Anterior cingulate cortex (tissue), 58 donors: ENCODE data around the gene TALDO1.
"Not testable (repeated sequence)": the region's sequence is repeated elsewhere in the genome, so short reads cannot be mapped to it uniquely, and the experiment has no call there.

ENCODE experiments used
- DNase-seq, 58 donors: peaks; one replicate each; lab custom pipeline; 2025; lab: John Stamatoyannopoulos, UW

TALDO1 gene

DNA sequence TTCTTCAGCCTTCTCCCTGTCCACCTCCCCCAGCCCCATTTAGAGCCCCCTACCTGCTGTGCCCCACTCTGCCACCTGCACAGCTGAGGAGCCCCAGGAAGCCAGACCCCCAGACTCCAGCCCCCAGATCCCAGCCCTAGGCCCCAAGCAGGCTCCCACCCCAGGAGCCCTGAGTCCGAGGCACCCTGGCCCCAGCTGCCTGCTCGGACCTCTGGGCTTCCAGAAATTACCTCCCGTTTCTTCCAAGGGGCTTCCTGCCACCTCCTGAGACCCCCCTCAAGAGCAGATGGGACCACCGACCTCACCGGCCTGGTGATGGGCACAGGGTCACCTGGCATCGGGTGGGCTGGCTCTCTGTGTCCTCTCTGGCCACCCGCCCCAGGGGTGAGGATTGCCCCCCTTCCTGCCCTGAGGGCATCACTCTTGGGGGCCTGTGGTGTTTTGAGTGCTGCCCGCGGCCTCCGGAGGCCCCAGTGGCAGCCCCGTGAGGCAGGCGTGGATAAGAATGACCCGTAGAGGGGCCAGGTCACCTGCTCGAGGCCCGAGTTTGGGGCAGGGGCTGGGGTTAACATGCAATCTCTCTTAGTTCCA is 18.3 kb upstream of the TALDO1 start:
- no peak for DNase-seq

DNA sequence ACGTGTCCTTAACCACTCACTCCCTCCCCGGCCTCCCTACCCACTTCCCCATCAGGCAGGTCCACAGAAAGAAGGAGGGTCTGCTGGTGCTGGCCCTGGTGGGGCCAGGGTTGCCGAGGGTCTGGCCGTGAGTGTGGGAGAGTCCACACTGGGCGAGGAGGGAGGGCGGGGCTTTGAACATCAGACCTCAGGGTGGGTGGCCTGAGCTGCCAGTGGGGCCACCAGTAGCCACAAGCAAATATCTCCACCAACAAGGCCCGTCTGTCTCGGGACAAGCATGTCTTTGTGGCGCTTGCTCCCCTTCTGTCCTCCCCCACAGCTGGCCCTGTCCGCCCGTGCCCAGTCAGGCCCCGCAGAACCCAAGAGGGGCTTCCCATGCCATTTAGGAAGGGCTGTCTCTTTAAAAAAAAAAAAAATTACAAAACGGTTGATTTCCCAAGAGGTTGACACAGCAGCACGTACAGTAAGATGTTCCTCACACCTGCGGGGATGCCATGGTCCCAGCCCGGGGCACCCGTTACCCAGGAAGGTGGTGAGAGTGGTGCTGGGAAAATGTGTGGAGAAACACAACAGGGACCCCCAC is 17.7 kb upstream of the TALDO1 start:
- peak in 50 of 58 donors; percentile 29 to 94 (median 73) for DNase-seq

DNA sequence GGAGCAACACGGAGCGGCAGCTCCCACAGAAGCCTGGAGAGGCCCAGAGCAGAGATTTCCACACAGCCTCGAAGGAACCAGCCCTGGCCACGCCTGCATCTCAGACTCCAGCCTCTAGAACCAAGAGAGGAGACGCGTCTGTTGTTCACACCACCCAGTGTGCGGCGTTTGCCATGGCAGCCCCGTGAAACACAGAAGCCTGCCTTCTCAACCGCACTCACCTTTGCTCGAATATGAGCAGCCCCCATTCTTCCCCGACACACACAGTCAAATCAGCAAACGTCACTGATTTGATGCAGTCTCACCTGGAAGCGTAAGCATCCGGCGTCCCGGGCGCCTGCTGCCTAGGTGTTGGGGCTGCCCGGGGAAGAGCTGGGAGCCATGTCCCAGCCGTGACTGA is 14.2 kb upstream of the TALDO1 start:
- DNase-seq = no peak

DNA sequence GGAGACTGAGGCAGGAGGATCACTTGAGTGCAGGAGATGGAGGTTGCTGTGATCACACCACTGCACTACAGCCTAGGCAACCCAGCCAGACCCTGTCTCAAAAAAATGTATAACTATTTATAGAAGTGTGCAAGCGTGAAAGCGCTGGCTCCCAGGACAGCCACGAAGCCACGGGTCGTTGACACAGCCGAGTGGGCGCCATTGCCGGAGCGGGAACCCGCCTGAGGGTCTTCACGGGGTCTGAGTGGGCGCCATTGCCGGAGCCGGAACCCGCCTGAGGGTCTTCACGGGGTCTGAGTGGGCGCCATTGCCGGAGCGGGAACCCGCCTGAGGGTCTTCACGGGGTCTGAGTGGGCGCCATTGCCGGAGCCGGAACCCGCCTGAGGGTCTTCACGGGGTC is 12.7 kb upstream of the TALDO1 start:
- DNase-seq = not testable (repeated sequence)

DNA sequence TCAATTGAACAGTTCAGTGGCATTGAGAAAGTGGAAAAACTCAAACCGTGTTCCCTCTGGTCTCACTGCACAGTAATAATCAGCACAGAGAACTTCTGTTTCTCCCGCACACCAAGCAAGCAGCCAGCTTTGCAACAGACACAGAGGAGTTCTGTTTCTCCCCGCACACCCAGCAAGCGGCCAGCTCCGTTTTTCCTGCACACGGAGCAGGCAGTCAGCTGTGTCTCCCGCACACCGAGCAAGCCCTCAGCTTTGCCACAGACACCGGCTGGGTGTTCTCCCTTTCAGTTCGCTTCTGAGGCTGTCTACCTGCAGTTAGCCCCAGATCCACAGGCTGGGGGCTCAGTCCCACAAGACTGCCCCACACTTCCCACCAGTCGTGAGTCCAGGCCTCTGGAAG is 9.9 kb upstream of the TALDO1 start:
- peak in 16 of 58 donors; percentile 12 to 55 (median 32) for DNase-seq

DNA sequence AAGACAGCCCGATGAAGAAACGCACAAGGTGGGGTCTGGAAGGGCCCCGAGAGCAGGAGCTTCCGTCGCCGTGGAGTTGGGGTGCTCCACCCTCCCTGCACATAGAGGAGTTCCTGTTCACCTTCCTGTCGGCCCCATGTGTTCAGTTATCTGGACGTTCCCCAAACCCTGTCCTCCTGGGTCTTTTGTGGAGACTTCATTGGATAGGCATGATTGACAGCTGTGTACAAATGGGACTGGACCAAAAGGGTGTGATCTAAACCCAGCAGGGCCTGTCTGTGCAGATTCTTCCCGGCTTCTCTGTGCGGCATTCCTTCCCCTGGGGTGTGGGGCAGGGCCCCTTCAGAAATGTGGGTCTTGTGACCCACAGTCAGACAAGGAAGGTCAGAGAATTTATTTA is 9.4 kb upstream of the TALDO1 start:
- DNase-seq = not testable (repeated sequence)

DNA sequence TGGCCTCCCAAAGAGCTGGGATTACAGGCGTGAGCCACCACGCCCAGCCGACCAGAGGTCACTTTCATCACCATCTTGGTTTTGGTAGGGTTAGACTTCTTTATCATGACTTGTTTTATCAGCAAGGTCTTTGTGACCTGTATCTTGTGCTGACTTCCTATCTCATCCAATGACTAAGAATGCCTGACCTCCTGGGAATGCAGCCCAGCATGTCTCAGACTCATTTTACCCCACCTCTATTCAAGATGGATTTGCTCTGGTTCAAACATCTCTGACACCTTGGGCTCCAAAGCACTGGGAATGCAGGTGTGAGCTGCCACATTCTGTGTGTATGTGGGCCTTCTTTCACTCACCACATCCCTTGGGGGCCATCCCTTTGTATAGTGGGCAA is 5.1 kb upstream of the TALDO1 start:
- DNase-seq = no peak

DNA sequence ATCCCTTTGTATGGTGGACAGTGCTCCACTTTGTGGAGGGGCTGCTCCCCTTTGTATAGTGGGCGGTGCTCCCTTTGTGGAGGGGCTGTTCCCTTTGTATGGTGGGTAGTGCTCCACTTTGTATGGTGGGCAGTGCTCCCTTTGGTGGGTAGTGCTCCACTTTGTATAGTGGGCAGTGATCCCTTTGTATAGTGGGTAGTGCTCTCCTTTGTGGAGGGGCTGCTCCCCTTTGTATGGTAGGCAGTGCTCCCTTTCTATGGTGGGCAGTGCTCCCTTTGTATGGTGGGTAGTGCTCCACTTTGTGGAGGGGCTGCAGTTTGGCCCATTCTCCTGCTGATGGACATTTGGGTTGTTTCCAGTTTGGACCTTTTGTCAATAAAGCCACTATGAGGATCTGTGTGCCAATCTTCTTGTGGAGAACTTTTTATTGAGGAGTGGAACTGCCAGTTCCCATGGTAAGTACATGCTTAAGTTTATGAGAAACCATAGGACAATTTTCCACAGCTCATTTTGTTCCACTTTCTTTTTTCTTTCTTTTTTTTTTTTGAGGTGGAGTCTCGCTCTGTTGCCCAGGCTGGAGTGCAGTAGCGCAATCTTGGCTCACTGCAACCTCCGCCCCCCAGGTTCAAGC is 4.6 kb upstream of the TALDO1 start:
- no peak for DNase-seq

DNA sequence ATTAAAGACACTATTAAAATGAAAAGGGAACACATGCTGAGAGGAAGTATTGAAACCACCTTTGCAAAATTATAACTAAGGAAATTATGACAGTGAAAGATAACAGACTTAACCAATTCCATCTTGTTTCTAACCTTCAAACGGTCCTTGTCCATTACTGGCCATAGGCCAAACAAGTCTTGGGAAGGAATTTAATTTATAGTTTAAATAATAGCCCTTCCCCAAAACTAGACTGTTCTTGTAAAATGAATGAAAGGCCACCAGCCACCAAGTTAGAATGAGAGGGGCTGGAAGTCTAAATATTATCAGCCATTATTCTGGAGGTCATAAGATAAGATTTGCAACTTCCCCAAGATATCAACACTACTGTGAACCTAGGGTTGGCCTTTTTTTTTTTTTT is 1.8 kb upstream of the TALDO1 start:
- no peak for DNase-seq

DNA sequence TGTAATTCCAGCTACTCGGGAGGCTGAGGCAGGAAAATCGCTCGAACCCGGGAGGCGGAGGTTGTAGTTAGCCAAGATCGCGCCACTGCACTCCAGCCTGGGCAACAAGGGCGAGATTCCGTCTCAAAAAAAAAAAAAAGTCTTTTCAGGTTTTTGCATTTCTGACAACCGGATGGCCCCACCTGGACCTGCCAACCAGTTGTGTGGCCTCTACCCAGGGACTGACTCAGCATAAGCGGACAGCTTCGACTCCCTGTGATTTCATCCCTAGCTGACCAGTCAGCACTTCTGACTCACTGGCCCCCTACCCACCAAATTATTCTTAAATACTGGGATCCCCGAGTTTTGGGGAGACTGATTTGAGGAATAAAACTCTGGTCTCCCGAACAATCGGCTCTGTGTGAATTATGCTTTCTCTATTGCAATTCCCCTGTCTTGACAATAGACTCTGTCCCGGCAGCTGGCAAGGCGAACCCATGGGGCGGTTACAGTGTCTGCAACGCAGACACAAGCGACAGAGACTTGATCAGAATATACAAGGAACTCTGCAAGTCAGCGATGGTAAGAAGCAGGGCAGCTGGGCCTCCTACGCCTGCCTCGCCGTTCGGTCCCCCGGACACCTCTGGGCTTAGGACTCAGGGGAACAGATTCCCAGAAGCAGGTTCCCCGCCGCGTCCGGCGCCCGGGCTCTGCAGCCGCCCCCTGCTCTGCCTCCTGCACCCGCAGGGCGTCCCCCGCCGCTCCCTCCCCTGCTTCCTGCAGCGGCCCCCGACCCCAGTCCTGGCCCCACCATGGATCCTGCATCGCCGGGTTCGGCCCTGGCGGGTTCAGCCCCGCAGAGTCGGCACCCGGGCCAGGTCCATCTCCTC is 741 bp upstream of the TALDO1 start:
- DNase-seq = peak in 38 of 58 donors; percentile 27 to 82 (median 62)

DNA sequence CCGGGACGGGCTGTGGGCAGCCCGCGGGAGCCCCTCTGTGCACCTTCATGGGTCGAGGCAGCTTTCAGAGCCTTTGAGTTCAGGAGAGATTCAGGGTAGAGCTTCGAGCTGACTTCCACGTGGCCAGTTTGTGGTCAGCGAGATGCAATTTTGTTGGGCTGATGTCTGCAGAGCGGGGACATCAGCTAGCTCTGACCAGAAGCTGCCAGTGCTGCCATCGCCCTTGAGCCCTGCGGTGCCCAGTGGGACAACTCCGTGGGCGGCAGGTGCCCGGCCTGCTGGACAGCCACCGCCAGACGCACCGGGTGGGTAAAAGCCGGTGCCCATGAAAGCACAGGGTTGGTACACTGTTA is 719 bp downstream of the TALDO1 start:
- peak in 1 of 58 donors; percentile 25 for DNase-seq

DNA sequence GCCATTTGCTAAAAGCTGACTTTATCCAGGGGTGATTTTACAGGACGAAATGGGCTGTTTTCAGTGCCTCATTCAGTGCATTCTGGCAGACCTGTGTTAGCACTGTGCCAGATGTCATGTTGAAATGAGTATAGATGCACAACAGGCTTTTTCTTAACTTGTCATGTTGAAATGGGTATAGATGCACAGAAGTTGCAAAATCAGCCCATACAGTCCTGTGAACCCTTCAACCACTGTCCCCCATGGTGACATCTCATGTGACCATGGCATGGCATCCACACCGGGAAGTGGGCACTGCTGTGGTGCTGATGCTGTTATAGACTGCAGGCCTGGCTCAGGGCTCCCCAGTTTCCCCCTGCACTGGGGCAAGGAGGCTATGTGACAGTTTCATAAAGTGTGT is 2.5 kb downstream of the TALDO1 start:
- no peak for DNase-seq

DNA sequence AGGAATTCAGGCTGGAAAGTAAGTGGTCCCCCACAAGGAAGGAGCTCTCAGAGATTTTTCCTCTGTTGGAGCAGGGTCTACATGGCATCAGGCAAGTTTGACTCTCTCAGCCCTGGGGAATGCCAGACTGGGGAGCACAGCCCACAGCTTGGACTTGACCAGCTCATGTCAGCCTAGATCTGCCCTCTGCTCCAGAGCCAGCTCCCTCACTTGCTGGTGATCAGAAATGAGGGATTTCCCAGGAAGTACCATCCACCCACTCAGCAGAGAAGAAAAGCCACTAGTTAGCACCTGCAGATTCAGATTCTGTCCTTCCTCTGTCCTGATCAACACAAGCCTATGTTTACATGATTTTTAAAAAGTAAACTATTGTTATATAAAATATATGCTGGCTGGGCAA is 13.0 kb downstream of the TALDO1 start:
- no peak for DNase-seq

DNA sequence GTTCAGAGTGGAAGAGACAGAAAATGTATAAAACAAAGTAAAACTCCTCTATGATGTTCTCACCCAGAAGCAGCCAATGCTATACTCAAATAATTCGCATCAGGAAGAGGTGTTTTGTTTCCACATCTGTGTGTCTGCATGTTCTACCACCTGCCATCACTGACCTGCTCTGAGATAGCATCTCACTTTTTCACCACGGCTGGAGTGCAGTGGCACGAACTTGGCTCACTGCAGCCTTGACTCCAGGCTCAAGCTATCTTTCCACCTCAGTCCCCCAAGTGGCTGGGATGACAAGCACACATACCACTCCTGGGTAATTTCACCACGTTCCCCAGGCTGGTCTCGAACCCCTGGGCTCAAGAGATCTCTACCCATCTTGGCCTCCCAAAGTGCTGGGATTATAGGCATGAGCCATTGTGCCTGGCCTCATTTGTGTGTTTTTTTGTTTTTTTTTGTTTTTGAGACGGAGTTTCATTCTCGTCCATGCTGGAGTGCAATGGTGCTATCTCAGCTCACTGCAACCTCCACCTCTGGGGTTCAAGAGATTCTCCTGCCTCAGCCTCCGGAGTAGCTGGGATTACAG is 14.4 kb downstream of the TALDO1 start:
- DNase-seq = no peak

DNA sequence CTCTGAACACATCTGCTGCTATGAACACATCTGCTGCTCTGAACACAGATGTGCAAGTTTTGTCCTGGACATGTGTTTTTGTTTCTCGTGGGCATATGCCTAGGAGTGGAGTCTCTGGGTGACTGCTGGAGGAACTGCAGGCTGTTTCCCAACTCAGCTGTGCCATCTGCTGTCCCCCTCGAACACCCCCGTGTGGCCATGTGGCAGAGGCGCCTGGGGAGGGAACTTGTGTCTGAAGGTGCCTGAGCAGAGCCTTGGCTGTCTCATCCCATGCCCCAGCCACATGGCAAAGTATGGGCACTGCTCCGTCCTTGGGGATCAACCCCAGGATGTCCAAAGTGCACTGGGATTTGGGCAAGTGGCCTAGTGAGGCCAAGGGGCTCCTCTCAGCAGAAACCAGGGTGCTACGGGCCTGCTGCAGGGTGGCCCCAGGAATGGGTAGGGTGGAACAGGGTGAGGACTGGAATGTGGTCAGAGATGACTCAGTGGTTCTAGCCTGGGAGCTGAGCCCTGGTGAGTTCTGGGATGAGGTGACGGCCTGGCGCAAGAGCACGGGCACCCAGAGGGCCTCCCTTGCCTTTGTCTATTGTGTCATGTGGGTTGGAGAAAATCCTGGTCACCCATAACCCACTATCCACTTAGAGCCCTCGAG is 15.3 kb downstream of the TALDO1 start:
- DNase-seq = peak in 42 of 58 donors; percentile 22 to 84 (median 49)

DNA sequence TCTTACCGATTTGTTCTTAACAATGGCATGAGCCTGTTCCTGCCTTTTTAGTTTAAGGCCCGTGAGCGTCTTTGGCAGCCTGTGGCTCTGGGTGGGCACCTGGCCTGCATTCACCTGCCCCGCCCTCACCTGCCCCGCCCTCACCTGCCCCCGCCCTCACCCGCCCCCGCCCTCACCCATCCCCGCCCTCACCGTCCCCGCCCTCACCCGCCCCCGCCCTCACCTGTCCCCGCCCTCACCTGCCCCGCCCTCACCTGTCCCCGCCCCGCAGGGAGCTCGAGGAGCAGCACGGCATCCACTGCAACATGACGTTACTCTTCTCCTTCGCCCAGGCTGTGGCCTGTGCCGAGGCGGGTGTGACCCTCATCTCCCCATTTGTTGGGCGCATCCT is 15.8 kb downstream of the TALDO1 start:
- DNase-seq = no peak

DNA sequence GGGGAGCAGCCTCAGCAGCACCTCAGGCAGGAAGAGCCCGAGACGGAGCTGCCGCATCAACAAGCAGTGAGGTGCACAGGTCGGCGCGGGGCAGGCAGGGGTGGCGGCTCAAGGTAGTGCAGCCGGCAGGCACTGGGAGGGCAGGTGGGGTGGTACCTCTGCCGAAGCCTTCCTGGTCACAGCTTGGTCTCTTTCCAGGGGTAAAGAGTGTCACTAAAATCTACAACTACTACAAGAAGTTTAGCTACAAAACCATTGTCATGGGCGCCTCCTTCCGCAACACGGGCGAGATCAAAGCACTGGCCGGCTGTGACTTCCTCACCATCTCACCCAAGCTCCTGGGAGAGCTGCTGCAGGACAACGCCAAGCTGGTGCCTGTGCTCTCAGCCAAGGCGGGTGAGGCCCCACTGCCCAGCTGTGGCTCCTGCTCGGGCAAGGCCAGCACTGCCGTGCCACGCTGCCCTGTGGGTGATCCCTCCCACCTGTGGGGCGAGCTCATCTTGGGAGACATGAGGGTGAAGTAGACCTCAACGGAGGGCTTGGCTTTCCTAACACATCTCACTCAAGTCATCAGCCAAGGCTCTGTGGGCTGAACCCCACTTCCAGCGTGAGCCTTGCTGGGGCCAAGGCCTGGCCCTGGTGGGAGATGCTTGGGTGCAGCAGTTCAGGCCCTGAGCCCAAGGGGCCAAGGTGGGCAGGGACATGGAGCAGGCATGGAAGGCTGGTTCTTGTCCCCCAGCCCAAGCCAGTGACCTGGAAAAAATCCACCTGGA is 16.5 kb downstream of the TALDO1 start:
- DNase-seq = no peak

DNA sequence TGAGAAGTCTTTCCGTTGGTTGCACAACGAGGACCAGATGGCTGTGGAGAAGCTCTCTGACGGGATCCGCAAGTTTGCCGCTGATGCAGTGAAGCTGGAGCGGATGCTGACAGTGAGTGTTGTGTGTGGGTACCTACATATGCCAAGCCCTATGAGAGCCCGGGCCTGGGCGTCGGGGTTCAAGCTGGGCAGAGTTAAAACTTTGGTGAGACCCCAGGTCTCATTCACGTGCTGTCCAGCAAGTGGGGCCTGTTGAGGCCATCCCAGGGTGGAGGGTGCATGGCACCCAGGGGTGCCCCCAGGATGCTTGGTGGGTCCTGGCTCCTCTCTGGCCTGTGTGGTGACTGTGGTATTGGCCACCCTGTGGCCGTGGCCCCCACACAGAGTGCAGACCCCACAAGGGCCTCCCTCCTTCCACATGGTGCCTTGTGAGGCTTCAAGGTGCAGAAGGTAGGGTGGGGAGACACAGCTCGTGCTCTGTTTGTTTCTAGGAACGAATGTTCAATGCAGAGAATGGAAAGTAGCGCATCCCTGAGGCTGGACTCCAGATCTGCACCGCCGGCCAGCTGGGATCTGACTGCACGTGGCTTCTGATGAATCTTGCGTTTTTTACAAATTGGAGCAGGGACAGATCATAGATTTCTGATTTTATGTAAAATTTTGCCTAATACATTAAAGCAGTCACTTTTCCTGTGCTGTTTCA is 17.2 kb downstream of the TALDO1 start:
- no peak for DNase-seq
